Chondrocyte (in vitro differentiated cells): ENCODE measurements around the gene FAM209B. TPM values are rescaled to one million over a fixed set of nuclear protein-coding genes. Genes with fewer than 3 reads are reported as not detected.

Experiments
- DNase-seq: peaks from one replicate; pipeline ENCODE4 v3.0.0; 2021; ENCODE audit warnings: mixed read lengths, low spot score
- H3K27ac Mint-ChIP-seq: one replicate; pipeline ENCODE4 v1.8.0; 2021; ENCODE audit warnings: mild to moderate bottlenecking, moderate library complexity, mixed read lengths; ENCODE audit not compliant: unreplicated experiment
- H3K27me3 Mint-ChIP-seq: 2 replicates; pipeline ENCODE4 v1.8.0; 2021; ENCODE audit warnings: low read depth, mixed read lengths
- H3K36me3 Mint-ChIP-seq: 2 replicates; pipeline ENCODE4 v1.8.0; 2021; ENCODE audit warnings: low read depth, mixed read lengths
- H3K4me1 Mint-ChIP-seq: 2 replicates; pipeline ENCODE4 v1.8.0; 2021; ENCODE audit warnings: low read depth, mild to moderate bottlenecking, mixed read lengths
- H3K4me3 Mint-ChIP-seq: one replicate; pipeline ENCODE4 v1.8.0; 2021; ENCODE audit warnings: mild to moderate bottlenecking, moderate library complexity, mixed read lengths; ENCODE audit not compliant: unreplicated experiment
- H3K9me3 Mint-ChIP-seq: 2 replicates; pipeline ENCODE4 v1.8.0; 2021; ENCODE audit warnings: low read depth, mixed read lengths
- CTCF ChIP-seq: fragments of 200-600 bp; sonication (generic); IDR thresholded peaks from 2 replicates; pipeline ENCODE4 v1.5.0; 2021; ENCODE audit warnings: antibody characterized with exemption, mild to moderate bottlenecking, moderate library complexity
- total RNA-seq: library from RNA; stranded (reverse); gene quantifications from 3 replicates; pipeline ENCODE4 v1.2.1, GENCODE V29; 2021

Gene FAM209B
- total RNA-seq, 1 donor from 2014 or later, result not detected

- H3K4me1 Mint-ChIP-seq, result no peaks in the 10 kb centered on the region
- TF ChIP-seq CTCF, result peak; percentile 72
- no peak overlapping the region for H3K4me3 Mint-ChIP-seq
- DNase-seq, result no peak
- no peaks in the 10 kb centered on the region for H3K36me3 Mint-ChIP-seq
- H3K27me3 Mint-ChIP-seq, result no peaks in the 10 kb centered on the region
- no peaks in the 10 kb centered on the region for H3K9me3 Mint-ChIP-seq
- peak overlapping the region; percentile 32 for H3K27ac Mint-ChIP-seq
Observed at GRCh38 chr20:56504373-56505005, 28.6 kb upstream of the FAM209B start.

GRCh38 chr20:56506103-56506502 lies 26.9 kb upstream of the FAM209B start:
- no peak overlapping the region for H3K27ac Mint-ChIP-seq
- H3K4me3 Mint-ChIP-seq, result no peak overlapping the region
- H3K4me1 Mint-ChIP-seq, result no peaks in the 10 kb centered on the region
- no peaks in the 10 kb centered on the region for H3K9me3 Mint-ChIP-seq
- TF ChIP-seq CTCF, result no peak
- DNase-seq, result no peak
- H3K36me3 Mint-ChIP-seq, result no peaks in the 10 kb centered on the region
- no peaks in the 10 kb centered on the region for H3K27me3 Mint-ChIP-seq

- H3K9me3 Mint-ChIP-seq, result no peaks in the 10 kb centered on the region
- H3K36me3 Mint-ChIP-seq, result no peaks in the 10 kb centered on the region
- no peak overlapping the region for H3K27ac Mint-ChIP-seq
- H3K4me1 Mint-ChIP-seq, result peaks cover 22% of the 10 kb centered on the region
- no peak overlapping the region for H3K4me3 Mint-ChIP-seq
- DNase-seq, result no peak
- TF ChIP-seq CTCF, result no peak
- no peaks in the 10 kb centered on the region for H3K27me3 Mint-ChIP-seq
Observed at GRCh38 chr20:56511926-56512325, 21.1 kb upstream of the FAM209B start.

GRCh38 chr20:56513161-56514150 lies 19.6 kb upstream of the FAM209B start:
- Mint-ChIP-seq H3K27ac (no peak overlapping the region), H3K9me3 (no peaks in the 10 kb centered on the region)

More at GRCh38 chr20:56513161-56514150, 19.6 kb upstream of the FAM209B start:
- H3K27me3 Mint-ChIP-seq, result no peaks in the 10 kb centered on the region
- peaks cover 22% of the 10 kb centered on the region for H3K4me1 Mint-ChIP-seq
- peaks cover 7% of the 10 kb centered on the region for H3K36me3 Mint-ChIP-seq
- no peak overlapping the region for H3K4me3 Mint-ChIP-seq
- no peak for TF ChIP-seq CTCF
- no peak for DNase-seq
